GM19239 (cell line): ENCODE data around the gene NPPC.

Experiments
- DNase-seq: peaks from one replicate; pipeline ENCODE4 v3.0.0; 2011; ENCODE audit warnings: low spot score; ENCODE audit not compliant: insufficient read length
- FAIRE-seq: peaks from 2 replicates; lab custom pipeline; 2011; peaks lifted over from hg19 to GRCh38; lab: Jason Lieb, UNC

Gene NPPC

DNA sequence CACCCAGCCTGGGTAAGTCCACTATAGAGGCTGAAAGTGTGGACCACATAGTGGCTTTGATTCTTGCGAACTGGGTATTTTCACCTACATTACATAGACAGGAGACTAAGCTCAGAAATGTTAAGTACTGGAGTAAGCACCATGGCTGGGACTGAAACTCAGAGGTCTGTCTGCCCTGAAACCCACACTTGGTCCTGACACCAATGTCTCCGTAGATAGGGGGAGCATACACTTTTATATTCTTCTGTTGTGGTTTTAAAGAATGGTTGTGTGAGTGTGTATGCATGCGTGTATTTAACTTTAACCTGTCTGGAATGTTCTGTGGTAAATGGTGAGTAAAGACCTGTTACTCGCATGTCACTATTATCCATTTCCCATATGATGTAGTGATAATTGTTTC lies 10.3 kb upstream of the NPPC start:
- FAIRE-seq (no peak), DNase-seq (no peak)

DNA sequence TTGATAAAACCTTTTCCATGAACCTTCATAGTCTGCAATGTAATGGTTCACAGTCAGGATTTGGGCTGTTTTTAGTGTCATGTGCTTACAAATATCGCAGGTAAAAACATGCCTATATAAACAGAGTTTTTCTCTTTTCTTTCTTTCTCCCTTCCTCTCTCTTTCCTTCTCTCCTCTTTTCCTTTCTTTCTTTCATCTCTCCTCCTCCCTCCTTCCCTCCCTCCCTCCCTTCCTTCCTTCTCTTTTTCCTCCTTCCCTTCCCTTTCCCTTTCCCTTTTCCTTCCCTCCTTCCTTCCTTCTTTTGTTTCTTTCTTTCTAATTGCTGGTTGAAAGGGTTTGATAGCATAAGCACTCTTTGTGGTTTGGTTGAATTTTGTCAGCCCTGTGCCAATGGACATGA lies 9.6 kb upstream of the NPPC start:
- no peak for FAIRE-seq
- DNase-seq: no peak

DNA sequence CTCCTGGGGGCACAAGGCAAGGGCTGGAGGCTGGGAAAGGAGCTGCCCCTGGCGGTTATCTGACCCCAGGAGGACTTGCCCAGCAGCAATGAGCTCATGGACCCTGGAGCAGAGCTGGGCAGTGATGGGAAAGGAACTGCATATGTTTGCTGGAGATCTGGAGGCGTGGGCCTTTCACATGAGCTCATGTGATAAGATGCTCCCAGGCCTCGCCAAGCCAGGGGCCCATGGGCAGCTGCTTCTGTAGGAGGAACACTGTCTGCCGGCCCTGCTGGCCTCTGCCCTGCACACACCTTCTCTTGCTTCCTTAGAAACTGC lies 9.0 kb upstream of the NPPC start:
- FAIRE-seq (no peak), DNase-seq (no peak)

DNA sequence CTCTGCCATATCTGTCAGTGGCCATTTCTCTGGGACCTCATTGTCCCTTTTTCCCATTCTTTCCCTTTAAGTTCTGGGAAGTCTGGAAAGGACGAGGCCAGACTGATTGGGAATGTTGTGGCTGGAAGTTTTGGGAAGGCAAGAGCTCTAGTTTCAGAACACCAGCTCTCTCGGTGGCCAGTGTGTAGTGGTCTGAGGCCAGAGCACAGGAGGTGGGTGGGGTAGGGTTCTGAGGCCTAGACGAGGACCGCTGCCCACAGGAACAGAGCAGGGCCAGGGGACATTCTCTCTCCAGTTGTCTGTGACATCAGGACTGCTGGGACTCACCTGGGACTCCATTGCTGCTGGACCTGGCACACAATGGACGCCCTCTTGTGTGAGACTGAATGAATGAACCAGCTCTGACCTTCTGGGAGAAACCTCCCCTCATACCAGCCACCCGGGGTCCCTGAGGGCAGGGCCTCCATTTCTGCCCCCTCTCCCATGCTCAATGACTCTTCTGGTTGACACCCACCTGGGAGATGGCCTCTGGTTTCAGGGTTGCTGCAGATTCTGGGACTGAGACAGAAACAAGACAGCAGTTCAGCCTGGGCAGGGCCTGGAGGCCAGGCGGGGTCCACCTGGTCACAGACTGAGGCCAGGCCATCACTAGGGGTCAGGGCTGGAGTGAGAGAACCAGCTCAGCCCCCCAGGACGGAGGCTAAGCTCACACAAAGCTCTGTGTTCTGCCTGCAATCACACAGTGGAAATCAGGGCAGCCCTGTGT lies 8.4 kb upstream of the NPPC start:
- FAIRE-seq (no peak), DNase-seq (no peak)

DNA sequence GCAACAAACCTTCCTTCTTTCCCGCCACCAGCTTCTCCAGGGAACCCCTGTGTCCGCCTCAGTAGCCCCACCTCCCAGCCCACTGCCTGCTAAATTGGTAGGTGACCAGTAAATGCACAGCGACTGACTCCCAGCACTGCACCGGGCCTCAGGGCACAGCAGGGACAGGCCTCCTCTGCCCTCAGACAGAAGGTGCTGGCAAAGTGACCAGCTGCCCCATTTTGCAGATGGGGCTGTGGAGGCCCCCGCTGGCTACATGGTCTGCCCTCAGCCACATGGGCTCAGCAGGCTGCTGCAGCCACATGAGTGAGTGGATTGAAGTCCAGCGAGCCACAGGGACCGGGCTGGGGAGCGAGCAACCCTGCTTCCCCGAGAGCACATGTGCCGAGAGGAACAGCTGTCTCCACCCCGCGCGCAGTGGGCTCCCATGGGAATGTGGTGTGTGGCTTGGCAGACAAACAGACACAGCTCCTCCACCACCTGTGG lies 7.8 kb upstream of the NPPC start:
- DNase-seq (no peak), FAIRE-seq (no peak)

DNA sequence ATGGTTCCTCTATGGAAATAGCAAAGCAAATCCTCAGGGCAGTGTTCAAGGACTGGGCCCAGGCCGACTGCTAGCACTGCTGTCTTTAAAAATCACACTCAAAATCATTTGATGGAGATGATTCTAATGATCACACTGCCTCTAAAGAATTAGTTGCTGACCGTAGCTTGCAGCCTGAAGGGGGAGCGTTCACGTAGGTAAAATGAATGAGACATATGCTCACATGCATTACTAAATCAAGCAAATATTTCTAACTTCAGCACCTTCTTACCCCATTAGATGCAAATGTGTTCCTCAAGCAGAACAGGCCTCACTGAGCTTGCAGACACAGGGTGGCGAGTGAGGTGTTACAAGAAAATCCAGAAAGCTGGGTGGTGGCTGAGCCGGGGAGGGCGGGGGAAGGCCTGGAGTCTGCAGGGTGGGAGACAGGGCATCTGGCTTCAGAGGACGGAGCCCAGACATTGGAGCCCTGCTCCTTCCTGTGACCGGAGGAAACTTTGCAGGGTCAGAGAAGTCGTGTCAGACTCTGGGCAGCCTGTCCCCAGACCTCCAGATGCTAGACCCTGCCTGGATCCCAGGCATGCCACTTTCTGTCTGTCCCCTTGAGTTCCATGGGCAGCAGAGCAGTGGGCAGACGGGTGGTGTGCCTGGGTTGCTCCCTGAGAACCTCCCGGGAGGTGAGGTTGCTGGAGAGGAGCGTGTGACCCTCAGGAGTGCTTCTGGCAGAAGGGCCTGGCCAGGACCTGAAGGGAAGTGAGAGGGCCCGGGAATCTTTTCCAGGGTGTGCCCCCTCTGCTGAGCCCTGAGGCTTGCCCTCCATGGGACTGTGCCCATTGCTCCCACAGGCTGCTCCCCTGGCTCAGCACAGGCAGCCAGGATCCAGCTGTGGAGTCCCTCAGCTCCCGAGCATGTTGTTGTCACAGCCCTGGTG lies 7.1 kb upstream of the NPPC start:
- no peak for FAIRE-seq
- no peak for DNase-seq

DNA sequence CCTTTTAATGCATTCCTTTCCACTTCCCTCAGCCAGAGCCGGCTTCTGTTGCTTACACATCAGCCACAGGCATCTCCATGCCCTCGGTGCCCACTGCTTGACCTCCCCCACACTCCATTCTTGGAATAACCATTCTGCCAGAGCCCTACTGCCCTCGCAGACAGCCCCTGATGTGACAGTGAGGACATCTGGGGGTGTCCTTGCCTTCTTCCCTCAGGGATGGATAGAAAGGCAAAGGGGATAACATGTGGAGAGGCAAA lies 6.4 kb upstream of the NPPC start:
- FAIRE-seq: no peak

DNA sequence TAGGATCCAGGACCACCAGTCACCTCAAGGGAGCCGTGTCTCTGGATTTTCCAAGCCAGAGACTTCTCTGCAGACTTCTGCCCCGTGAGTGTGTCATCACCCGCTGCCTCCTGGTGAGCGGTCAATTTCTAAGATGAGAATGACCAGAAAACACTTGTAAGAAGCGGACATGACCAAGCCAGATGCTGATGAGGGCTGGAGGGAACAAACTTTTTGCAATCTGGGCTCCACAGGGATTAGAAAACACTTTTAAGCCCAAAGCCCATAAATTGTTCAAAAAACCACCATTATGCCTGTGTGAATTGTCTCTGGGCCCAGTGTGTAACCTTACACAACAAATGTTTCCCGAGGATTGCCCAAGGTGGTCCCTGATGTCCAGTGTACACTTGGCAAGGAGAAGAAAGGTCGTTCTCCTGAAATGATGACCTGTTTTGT lies 5.3 kb upstream of the NPPC start:
- DNase-seq (no peak), FAIRE-seq (no peak)

More for the DNA sequence above, 6.4 kb upstream of the NPPC start:
- DNase-seq: no peak

DNA sequence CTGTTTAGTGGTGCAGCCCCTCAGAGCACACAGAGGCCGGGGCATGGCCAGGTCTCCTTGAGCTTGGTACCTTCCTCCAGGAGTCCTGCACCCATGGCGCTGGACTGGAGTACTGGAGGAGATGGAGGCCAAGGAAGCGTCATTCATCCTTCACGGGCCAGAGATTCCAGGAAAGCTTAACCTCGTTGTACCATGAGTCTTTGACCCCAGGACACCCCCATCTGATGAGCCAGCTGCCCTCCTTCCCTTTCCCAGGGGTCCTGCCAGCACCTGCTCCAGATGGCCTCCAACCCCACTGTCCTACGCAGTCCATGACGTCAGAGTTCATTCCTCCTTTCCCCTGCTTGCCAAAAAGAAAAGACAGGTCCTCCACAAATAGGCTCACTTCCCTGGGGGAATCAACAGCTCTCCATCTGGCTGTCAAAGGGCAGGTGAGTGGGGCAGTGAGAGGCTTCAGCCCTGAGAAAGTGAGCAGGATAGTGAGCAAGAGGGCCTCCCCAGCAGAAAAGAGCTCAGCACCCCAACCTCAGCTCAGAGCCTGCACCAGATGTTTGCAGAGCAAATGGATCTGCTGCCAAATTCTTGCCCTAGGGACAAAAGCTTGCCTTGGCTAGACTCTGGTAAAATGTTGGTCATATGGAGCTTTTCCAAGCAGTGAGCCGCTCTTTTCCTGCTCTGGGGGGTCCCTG lies 4.5 kb upstream of the NPPC start:
- DNase-seq (no peak), FAIRE-seq (no peak)

DNA sequence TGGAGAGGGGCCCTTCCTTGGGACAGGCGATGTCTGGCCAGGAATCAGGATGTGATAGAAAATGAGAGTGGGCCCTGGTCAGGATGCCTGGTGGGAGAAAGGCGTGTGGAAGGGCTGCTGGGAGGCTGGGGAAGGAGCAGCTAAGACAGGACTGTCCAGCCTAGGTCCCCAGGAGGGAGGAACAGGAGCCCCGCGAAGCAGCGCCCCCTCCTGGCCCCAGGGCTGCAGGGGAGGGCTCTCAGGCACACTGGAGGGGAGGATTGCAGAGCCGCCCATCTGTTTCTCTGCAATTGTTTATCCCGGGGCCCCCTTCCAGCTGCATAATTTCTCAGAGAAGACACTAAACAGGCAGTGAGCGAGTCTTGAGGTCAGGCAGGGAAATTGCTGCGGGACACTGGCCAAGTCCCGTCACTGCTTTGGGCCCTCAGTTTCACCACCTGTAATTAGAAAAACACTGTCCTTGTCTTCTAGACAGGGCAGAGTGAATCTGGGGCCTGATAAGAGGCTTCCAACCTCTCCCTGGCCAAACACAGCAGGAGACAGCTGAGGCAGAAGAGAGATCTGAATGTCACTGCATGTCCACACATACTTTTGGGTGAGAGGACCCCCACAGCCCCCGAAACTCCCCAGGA lies 3.9 kb upstream of the NPPC start:
- FAIRE-seq: no peak
- DNase-seq: no peak

DNA sequence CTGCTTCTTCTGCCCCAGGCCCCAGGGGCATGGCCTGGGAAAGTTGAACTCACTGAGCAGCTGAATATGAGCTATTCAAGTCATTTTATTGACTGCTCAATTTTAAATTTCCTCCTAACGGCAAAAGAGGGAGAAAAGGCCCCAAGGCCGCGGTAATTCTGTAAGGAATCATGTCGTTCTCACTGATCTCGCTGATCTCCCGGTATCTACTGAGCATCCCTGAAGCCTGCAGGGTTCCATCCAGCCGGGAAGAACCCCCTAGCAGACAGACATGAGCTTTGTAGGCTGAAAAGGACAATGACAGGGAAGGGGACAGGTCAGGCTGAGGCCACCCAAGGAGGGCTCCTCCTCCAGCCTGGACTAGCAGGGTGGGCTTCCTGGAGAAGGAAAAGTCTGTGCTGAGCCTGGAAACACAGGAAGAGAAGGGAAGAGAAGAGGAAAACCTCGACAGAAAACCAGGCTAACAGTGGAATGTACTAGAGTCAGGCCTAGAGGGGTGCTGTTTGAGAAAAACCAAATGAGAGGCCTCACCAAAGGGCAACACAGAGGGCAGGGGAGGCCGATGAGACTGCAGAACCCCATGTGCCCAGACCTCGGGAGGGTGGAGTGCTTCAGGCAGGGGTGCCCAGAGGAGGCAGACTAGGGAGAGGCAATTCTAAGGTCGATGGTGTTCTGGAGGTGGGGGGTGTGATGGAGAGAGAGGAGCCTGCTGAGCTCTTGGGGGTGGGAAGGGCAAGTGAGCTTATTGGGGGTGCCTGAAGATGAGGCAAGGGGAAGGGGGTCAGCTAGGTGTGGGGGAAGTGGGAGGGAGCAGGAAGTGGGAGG lies 2.9 kb upstream of the NPPC start:
- FAIRE-seq (no peak), DNase-seq (no peak)

DNA sequence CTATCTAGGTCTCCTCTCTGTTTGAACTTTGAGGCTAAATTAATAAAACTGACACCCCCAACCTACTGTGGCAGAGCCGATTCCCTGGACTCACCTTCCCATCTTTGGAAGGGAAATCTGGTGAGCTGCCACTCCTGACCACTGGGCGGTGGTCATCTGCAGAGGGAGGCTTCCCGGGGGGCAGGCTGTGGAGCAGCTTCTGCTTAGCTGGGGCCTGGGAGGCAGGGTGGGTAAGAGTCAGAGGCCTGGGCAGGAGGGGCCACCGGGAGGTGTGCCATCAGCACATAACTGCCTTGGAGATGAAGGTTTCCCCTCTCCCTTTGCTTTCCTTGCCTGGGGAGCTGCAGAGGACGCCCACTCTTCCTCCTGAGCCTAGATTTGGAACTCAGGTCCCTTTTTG lies 2.3 kb upstream of the NPPC start:
- DNase-seq: no peak
- FAIRE-seq: no peak

DNA sequence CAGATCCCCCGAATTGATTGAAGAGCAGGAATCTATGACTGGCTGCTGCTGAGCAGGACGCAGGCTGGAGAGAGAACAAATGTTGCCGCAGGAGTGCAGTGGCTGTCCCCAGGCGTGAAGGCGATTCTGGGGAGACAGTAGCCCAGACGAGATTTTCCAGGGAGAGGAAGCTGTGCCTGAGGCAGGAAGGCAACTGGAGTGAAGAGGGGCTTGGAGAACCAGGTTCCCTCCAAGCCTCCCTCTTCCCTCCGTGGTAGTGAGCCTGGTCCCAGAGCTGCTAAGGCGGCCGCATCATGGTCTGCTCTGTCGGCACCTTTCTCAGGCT lies 1.3 kb upstream of the NPPC start:
- DNase-seq (no peak), FAIRE-seq (no peak)

DNA sequence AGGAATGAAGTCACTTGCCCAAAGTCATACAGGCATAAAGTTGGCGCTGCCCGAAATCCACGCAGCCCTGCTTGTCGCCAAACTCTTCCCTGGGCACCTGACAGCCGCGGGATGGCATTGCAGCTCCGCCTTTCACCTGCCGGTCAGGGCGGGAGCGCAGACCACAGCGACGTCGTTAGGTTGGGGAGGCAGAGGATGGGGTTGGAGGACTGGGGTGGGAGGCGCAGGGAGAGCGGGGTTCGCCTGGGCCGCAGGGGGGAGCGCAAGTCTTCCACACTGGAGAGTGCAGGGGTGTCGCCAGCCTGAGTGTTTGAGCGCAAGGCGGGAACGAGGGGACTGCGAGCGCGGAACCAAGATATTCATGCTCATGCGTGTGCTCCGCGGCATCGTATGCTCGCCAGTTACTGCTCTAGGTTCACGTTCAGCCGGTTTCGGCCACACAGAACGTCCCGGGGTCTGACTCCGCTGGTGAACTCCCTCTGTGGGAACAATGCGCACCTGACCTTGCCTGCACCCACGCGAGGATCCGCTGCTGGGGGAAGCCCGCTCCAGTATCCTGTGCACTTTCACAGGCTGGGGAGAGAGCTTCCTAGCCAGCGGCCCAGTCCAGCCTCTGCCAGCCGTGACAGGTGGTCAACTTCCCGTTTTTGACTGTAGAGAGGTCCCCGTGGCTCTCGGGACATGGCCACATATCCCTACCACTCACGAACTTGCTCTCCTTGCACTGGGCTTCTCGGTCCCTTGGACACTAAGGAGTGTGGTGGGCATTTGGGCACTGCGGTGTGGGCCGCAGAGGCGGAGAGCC lies 767 bp upstream of the NPPC start:
- DNase-seq: no peak

DNA sequence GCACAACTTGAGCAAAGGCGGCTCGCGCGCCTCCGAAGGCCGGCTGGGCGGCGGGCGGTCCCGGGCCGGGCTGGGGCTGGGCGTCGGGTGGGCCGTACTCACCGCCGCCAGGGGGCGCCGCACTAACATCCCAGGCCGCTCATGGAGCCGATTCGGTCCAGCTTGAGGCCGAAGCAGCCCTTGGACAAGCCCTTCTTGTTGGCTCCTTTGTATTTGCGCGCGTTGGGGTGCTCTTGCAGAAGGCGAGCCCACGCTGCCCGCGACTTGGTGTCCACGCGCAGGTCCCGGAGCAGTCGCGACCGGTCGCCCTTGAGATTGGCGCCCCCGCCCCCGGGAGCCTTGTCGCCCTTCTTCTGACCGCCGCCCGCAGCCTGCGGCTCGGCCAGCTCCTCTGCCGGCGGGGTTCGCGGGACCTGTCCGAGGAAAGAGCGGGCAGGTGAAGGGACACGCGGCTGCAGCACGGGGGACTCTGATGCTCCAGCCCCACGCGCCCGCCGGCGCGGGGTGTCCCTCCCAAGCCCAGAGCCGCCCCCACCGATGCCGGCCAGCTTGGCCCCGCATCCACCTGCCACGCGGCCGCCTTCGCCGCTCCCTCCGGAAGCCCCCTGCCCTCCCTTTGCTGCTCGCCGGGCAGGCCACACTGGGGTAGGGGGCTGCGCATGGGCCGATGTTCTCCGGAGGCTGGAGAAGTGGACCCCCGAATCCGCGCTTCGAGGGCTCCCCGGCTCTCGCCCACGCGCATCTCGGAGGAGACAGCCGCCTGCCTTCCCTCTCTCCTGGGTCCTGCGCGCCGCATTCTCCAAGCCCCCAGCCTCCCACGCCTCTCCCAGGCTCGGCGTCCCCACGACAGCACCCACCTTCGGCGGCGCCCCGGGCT lies 655 bp downstream of the NPPC start:
- DNase-seq (peak; percentile 90), FAIRE-seq (peak; percentile 26)

More for the DNA sequence above, 767 bp upstream of the NPPC start:
- no peak for FAIRE-seq

DNA sequence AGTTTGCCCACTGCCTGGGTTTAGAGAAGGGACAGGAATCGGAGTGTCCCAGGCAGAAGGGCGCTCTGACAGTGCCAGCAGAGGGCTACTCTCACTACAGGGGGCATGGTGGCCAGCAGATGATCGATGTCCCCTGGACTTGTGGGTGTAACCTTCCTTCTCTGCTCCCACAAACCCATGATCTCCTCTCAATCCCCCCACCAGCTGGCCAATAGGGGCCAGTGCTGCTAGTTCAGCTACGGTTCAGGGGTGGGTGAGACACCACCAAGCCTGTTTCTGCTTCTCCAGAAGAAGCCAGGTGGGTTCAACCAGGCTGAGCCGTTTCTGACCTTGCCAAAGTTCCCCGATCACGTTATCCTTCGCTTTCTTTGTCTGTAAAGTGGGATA lies 1.3 kb downstream of the NPPC start:
- DNase-seq (no peak), FAIRE-seq (no peak)

DNA sequence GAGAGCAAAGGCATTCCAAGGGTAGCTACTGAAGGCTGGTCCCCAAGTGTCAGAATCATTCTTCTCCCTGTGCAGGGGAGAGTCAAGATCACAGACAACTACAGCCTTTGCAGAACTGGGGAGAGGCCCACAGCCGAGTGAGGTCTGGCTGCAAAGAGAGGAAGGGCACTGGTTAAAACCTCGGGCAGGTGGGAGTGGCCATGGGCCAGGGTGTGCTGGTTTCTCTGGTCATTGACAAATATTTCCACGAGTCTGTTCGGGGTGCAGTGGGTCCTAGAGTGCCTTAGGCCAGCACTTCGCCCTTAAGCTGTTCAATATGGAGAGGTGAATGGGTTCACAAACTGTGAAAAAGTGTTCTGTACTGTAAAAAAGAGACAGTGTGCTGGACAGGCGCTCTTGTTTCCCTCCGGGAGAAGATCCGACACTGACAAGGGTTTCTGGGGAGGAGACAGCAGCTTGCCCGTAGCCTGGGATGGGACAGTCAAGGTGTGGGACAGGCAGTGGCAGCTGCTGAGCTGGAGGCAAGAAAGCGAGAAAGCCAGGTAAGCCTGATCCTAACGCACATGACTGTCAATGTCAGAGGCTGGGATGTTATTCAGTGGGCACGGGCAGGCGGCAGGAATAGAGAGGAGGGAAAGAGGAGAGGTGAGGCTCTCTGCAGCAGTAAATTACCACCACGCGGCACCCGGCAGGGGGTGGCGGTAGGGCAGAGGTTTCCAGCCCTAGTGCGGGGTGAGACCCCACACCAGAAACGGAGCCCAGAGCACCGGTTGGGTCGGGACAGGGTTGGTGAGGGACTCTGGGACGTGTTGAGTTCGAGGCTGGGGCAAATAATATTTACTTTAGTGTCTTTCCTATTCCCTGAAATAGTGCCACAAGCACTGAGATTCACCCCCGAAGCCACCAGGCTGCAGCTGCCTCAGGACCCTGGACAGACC lies 2.0 kb downstream of the NPPC start:
- FAIRE-seq: no peak

More for the DNA sequence above, 2.0 kb downstream of the NPPC start:
- no peak for DNase-seq
